ENCODE measurements around the gene STRN4. TPM values are rescaled to one million over a fixed set of nuclear protein-coding genes. Genes with fewer than 3 reads are reported as not detected.

Gene STRN4
- total RNA-seq, 2 experiments from 2014 or later: 66.1 to 69.6 TPM

GRCh38 chr19:46722004-46722380, 24.3 kb downstream of the STRN4 start:
- CTCF ChIA-PET: interaction anchor here (0.9 to 1.3 kb wide), 3 partner anchors 18 to 32 kb away, joined by 3 read pairs; no protein-coding TSS in a partner anchor
- POLR2A ChIA-PET: no interaction called here

DNA sequence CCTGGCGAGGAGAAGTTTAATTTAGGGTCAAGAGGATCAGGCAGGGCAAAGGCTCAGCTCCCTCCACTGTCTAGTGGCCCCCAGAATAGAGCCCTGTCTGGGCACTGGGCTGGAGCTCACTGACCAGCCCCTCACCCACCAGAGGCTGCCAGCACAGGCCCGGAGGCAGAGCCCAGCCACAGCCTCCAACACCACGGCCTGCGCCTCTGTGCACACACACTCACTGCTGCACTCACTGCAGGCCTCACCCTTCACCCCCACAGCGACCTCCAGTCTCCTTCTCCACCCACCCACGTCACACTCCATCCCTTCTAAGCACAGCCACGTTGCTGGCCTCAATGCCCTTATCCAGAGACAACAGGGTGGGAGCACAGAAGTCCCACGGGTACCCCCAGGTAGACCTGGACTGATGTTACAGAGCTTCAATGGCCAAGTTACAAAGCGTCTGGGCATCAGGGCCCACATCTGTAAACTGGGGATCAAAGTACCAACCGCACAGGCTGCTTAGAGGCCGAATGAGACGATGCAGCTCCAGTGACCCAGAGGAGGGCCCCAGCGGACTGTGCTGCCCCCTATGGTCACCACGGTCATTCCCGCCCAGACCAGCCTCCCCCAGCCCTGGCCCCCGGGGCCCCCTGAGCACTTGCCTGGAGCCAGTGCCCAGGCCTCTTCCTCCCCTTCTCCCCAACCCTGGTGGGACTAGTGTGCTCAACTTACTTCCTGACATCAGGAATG, 24.8 kb downstream of the STRN4 start:
- CTCF ChIA-PET: interaction anchor here (0.9 to 1.0 kb wide), 3 partner anchors 18 to 37 kb away, joined by 3 to 5 read pairs (median 3); no protein-coding TSS in a partner anchor
- POLR2A ChIA-PET: no interaction called here

- CTCF ChIA-PET: interaction anchor here (0.9 kb wide), 1 partner anchor 37 kb away, joined by 5 read pairs; no protein-coding TSS in a partner anchor
- POLR2A ChIA-PET: no interaction called here
These were observed 25.6 kb downstream of the STRN4 start for GRCh38 chr19:46720503-46721239.

- ChIA-PET POLR2A (no interaction called here), CTCF (no interaction called here)
These were observed 26.4 kb downstream of the STRN4 start for GRCh38 chr19:46719629-46720502.

DNA sequence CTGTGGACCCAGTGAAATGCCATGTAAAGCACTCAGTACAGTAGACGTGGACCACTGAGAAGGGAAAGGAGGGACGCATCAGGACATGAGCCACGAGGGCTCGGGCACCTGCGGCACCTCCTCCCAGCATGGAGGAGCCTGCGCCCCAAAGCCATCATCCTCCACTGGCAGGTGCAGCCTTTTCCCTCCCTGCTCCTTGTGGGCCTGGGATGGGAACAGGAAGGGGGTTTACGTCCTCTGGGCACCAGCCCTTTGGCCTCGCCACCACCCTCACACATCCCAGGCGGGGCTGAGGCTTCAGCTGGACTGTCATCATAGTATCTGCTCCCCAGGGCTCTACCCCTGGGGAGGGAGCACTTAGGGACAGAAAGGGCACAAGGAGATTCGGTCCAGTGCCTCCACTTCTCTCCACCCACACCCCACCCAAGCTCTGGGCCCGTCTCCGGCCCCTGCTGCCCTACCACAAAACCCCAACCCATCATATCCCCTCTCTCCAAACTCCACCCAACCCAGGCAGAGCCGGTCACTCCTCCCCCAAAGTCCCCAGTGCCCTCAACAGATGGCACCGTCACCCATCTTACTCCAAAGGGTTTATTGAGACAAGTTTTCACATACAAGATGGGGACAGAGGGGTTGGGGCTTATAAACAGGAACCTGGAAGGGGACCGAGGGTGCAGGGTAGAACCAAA, 27.2 kb downstream of the STRN4 start:
- ChIA-PET POLR2A (interaction anchor here (1.2 kb wide), 1 partner anchor 117 kb away, joined by 3 read pairs; no protein-coding TSS in a partner anchor), CTCF (interaction anchor here (0.6 to 1.2 kb wide), 3 partner anchors 10 to 1638 kb away, joined by 3 to 6 read pairs (median 3); no protein-coding TSS in a partner anchor)

- POLR2A ChIA-PET: interaction anchor here (1.2 kb wide), 1 partner anchor 117 kb away, joined by 3 read pairs; no protein-coding TSS in a partner anchor
- CTCF ChIA-PET: interaction anchor here (0.6 to 1.2 kb wide), 6 partner anchors 11 to 1639 kb away, joined by 3 to 6 read pairs (median 3); no protein-coding TSS in a partner anchor
These were observed 27.9 kb downstream of the STRN4 start for GRCh38 chr19:46718157-46718933.

DNA sequence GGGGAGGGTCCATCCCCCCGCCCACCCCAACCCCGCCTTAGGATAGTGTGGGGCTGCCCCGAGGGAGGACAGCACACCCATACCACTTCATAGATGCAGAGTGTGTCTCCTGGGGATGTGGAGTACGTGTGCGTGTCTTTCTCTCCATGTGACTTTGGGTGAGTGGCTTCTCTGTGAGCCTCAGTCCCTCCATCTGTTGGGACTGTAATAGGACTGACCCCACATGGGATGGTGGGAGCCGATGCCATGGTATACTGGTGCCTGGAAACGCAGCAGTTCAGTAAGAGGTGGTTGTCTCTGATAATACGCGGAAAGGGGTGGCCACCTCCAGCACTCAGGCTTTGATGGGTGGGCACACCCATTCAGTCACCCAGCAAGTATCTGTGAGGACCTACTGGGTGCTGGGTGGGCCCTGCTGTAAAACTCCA, 28.5 kb downstream of the STRN4 start:
- CTCF ChIA-PET: interaction anchor here (0.6 to 1.2 kb wide), 5 partner anchors 11 to 49 kb away, joined by 3 to 6 read pairs (median 3); no protein-coding TSS in a partner anchor
- POLR2A ChIA-PET: interaction anchor here (1.2 kb wide), 1 partner anchor 116 kb away, joined by 3 read pairs; no protein-coding TSS in a partner anchor

- POLR2A ChIA-PET: no interaction called here
These were observed 29.1 kb downstream of the STRN4 start, which contains the start of gene PRKD2 for GRCh38 chr19:46717034-46717715. PRKD2 (minus strand) TSS chr19:46717114; CDS start chr19:46716370, 744 bp downstream.

DNA sequence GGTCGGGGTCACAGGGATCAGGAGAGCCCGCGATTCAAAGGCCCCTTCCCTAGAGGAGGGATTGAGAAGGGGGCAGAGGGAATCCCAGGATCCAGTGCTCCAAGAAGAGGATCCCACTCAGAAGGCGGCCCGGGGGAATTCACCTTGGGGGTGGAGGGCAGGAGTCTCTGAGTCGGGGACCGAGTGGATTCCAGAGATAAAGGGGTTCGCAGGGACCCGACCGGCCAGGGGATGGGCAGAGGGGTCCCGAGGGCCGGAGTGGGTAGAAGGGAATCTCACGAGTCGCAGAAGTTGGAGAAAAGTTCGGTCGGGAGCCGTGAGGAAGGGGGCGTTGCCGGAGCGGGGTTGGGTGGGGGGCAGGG, 29.6 kb downstream of the STRN4 start:
- CTCF ChIA-PET: no interaction called here
- POLR2A ChIA-PET: no interaction called here

More at GRCh38 chr19:46717034-46717715, 29.1 kb downstream of the STRN4 start, which contains the start of gene PRKD2:
- CTCF ChIA-PET: no interaction called here

GRCh38 chr19:46715975-46716671, 30.1 kb downstream of the STRN4 start:
- ChIA-PET CTCF (interaction anchor here (1.0 to 3.7 kb wide), 2 partner anchors 11 to 37 kb away, joined by 3 to 28 read pairs; no protein-coding TSS in a partner anchor), POLR2A (interaction anchor here (0.6 to 0.7 kb wide), 2 partner anchors 69 to 471 kb away, joined by 3 read pairs; no protein-coding TSS in a partner anchor)

GRCh38 chr19:46715620-46715974, 30.7 kb downstream of the STRN4 start:
- ChIA-PET POLR2A (interaction anchor here (0.7 to 0.8 kb wide), 2 partner anchors 70 to 113 kb away, joined by 3 read pairs; no protein-coding TSS in a partner anchor), CTCF (interaction anchor here (1.0 to 3.7 kb wide), 2 partner anchors 11 to 38 kb away, joined by 3 to 28 read pairs; no protein-coding TSS in a partner anchor)

DNA sequence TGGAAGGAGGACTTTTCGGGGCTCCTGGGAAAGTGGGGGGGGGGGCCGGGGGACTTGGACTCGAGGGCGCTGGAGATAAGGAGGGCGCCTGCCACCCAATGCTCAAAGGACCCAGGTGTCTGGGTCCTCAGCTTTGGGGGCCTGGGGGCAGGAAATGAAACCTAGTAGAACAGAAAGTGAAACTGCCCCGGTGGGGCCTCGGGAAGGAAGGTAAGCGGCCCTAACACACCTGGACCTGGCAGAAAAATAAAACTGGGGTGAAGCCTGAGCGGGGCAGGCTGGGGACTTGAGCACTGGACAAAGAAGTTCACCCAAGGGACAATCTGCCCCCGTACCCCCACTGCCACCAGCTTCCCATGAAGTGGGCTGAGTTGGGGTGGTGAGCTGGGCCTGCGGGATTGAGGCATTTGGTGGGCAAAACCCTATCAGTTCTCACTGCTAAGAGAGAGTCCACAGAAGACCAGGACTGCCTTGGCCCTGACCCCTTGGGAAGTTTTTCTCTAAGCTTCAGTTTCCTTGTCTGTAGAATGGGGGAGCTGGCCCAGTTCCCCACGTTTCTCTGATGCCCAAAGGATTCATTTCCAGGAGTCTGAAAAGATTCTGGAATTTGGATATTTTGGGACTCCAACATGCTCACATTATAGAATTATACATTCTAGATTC, 31.7 kb downstream of the STRN4 start:
- ChIA-PET POLR2A (interaction anchor here (0.8 to 1.7 kb wide), 3 partner anchors 14 to 114 kb away, joined by 3 to 7 read pairs (median 3); partner anchors contain the start of gene CALM3), CTCF (interaction anchor here (1.1 to 3.7 kb wide), 4 partner anchors 9 to 42 kb away, joined by 3 to 28 read pairs (median 6); no protein-coding TSS in a partner anchor)

DNA sequence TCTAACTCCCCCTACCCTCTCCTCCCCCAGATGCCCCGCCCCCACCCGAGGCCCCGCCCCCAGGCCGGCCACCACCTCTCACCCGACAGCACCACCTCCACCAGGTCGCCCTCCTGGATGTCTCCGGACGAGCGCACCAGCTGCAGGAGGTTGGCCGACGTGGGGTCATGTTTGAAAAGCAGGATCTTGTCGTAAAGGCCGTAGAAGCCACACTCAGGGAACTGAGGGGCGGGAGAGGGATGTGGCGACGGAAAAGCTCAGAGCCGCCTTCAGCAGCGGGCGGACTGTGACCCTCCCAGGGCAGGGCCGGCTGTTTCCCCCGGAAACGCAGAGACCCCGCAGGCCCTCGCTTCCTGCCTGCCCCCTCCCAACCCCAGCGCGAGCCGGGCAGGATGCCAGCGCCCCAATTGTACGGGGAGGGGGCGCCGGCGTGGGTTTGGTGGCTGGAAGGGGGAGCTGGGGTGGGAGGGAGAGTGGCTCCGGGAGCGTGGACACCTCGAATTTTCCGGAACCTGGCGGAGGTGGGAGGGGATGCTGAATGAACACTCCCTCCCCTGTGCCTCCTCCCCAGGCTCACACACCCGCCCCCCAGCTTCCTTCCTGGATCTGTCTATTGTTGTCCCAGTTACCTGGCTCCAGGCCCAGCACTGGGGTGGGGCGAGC, 32.3 kb downstream of the STRN4 start:
- ChIA-PET POLR2A (interaction anchor here (1.0 to 1.7 kb wide), 3 partner anchors 14 to 113 kb away, joined by 3 to 7 read pairs (median 4); partner anchors contain the start of genes CALM3 and SLC1A5), CTCF (interaction anchor here (1.1 to 3.7 kb wide), 4 partner anchors 9 to 41 kb away, joined by 3 to 28 read pairs (median 6); no protein-coding TSS in a partner anchor)

- ChIA-PET POLR2A (interaction anchor here (0.6 to 1.7 kb wide), 3 partner anchors 15 to 74 kb away, joined by 4 to 7 read pairs (median 5); no protein-coding TSS in a partner anchor), CTCF (interaction anchor here (0.6 to 3.7 kb wide), 5 partner anchors 8 to 1273 kb away, joined by 3 to 28 read pairs (median 4); no protein-coding TSS in a partner anchor)
These were observed 33.4 kb downstream of the STRN4 start for GRCh38 chr19:46712768-46713338.

Measured in activated CD8-positive, alpha-beta memory T cell treated with anti-CD3 and anti-CD28 coated beads for 36 hours (primary cell).